ENCODE data around the gene MYO3B. TPM values are rescaled to one million over a fixed set of nuclear protein-coding genes. Genes with fewer than 3 reads are reported as not detected.

The MYO3B gene
- total RNA-seq, 1 donor from 2014 or later = 0.22 TPM

DNA sequence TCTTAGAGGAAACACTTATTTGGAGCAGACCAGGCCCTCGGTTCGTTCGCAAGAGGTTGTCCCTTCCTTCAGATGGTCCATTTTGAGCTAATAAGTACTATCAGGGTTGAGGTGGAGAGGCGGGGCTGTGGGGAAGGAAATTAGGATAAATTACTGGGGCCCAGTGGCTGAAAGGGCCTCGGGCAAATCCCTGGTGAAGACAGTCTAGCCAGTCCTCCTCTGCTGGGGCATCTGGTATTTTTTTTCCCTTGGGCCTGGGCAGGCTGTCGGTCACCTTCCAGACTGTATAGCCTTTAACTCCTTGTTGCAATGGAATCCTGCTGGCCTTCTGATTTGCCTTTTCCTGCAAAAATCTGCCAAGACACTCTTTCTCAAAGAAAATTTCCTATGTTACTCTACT, 1.7 kb upstream of the MYO3B start:
- DNase-seq = peak; percentile 67
- Mint-ChIP-seq H3K4me1 (ENCODE audit: low read depth, unreplicated experiment) (peaks cover 29% of the 10 kb centered on the region), H3K36me3 (ENCODE audit: unreplicated experiment) (peaks cover 5% of the 10 kb centered on the region), H3K27ac (ENCODE audit: unreplicated experiment) (peak overlapping the region; percentile 36), H3K4me3 (ENCODE audit: unreplicated experiment) (no peak overlapping the region), H3K27me3 (ENCODE audit: unreplicated experiment) (peaks cover 6% of the 10 kb centered on the region), H3K9me3 (ENCODE audit: unreplicated experiment) (peaks cover under 1% of the 10 kb centered on the region)
- TF ChIP-seq, protein P1, sequence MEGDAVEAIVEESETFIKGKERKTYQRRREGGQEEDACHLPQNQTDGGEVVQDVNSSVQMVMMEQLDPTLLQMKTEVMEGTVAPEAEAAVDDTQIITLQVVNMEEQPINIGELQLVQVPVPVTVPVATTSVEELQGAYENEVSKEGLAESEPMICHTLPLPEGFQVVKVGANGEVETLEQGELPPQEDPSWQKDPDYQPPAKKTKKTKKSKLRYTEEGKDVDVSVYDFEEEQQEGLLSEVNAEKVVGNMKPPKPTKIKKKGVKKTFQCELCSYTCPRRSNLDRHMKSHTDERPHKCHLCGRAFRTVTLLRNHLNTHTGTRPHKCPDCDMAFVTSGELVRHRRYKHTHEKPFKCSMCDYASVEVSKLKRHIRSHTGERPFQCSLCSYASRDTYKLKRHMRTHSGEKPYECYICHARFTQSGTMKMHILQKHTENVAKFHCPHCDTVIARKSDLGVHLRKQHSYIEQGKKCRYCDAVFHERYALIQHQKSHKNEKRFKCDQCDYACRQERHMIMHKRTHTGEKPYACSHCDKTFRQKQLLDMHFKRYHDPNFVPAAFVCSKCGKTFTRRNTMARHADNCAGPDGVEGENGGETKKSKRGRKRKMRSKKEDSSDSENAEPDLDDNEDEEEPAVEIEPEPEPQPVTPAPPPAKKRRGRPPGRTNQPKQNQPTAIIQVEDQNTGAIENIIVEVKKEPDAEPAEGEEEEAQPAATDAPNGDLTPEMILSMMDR (IDR thresholded peaks at IDR 0.05; ENCODE audit: partially characterized antibody, unreplicated experiment) = no peak

DNA sequence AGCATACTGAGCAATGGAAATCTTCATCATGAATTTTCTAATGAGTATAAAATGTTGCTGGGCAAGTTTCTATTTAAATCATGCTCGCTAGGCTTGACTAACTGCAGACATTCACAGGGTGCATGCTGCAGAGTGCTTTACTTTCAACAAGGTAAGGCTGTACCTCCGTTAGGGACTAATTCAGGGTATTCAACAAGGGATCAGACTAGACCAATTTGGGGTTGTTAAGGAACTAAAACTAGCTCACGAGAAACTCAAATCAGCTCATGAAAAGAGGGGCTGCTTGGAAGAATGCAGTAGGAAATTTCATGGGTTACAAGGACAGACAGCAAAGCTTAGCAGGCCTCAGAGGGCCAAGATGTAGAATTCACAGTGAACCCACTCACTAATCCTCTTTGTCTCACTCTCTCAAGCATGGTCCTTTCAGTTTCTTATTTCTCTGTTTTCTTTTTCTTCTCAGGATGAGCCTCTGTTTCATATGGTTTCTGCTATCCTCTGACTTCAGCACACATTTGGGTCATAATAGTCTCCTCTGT, 2.2 kb downstream of the MYO3B start:
- no peak overlapping the region for H3K4me3 Mint-ChIP-seq (ENCODE audit: unreplicated experiment)
- H3K36me3 Mint-ChIP-seq (ENCODE audit: unreplicated experiment) = no peaks in the 10 kb centered on the region
- TF ChIP-seq, protein P1 (IDR thresholded peaks at IDR 0.05; ENCODE audit: partially characterized antibody, unreplicated experiment) = no peak
- H3K9me3 Mint-ChIP-seq (ENCODE audit: unreplicated experiment) = peaks cover 3% of the 10 kb centered on the region
- DNase-seq = no peak
- peaks cover 5% of the 10 kb centered on the region for H3K27me3 Mint-ChIP-seq (ENCODE audit: unreplicated experiment)
- H3K4me1 Mint-ChIP-seq (ENCODE audit: low read depth, unreplicated experiment) = peaks cover 25% of the 10 kb centered on the region
- H3K27ac Mint-ChIP-seq (ENCODE audit: unreplicated experiment) = peak overlapping the region; percentile 45

DNA sequence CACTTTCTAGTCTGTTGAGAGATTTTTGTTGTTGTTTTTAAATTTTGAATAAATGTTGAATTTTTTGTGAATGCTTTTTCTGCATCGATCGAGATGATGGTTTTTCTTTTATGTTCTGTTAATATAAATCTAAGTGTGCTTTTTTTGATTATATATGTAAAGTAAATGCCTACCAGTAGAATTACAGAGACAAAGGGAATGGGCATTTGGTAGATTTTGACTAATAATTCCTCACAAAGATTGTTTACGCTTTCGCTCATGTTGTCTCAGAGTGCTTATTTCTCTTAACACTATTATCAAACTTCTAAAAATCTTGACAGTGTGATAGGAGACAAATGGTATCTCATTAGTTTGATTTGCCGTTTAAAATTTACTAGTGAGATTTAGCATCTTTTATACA, 3.7 kb downstream of the MYO3B start:
- Mint-ChIP-seq H3K27me3 (ENCODE audit: unreplicated experiment) (peaks cover 3% of the 10 kb centered on the region), H3K9me3 (ENCODE audit: unreplicated experiment) (peaks cover 3% of the 10 kb centered on the region), H3K4me3 (ENCODE audit: unreplicated experiment) (no peak overlapping the region), H3K36me3 (ENCODE audit: unreplicated experiment) (peaks cover 7% of the 10 kb centered on the region), H3K4me1 (ENCODE audit: low read depth, unreplicated experiment) (peaks cover 16% of the 10 kb centered on the region), H3K27ac (ENCODE audit: unreplicated experiment) (no peak overlapping the region)
- TF ChIP-seq, protein P1 (IDR thresholded peaks at IDR 0.05; ENCODE audit: partially characterized antibody, unreplicated experiment) = no peak
- no peak for DNase-seq

DNA sequence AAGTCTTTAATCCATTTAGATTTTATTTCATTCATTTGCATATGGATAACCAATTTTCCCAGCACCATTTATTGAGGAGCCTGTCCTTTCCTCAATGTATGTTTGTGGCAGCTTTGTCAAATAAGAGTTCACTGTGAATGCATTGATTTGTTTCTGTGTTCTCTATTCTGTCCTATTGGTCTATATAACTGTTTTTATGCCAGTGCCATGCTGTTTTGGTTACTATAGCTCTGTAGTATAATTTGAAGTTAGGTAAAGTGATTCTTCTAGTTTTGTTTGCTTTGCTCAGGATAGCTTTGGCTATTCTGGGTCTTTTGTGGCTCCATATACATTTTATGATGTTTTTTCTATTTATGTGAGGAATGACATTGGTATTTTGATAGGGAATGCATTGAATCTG, 7.4 kb downstream of the MYO3B start:
- Mint-ChIP-seq H3K36me3 (ENCODE audit: unreplicated experiment) (peaks cover 26% of the 10 kb centered on the region), H3K4me3 (ENCODE audit: unreplicated experiment) (no peak overlapping the region), H3K9me3 (ENCODE audit: unreplicated experiment) (peaks cover 3% of the 10 kb centered on the region), H3K27me3 (ENCODE audit: unreplicated experiment) (no peaks in the 10 kb centered on the region), H3K27ac (ENCODE audit: unreplicated experiment) (no peak overlapping the region), H3K4me1 (ENCODE audit: low read depth, unreplicated experiment) (no peaks in the 10 kb centered on the region)
- no peak for DNase-seq
- TF ChIP-seq, protein P1 (IDR thresholded peaks at IDR 0.05; ENCODE audit: partially characterized antibody, unreplicated experiment) = no peak

DNA sequence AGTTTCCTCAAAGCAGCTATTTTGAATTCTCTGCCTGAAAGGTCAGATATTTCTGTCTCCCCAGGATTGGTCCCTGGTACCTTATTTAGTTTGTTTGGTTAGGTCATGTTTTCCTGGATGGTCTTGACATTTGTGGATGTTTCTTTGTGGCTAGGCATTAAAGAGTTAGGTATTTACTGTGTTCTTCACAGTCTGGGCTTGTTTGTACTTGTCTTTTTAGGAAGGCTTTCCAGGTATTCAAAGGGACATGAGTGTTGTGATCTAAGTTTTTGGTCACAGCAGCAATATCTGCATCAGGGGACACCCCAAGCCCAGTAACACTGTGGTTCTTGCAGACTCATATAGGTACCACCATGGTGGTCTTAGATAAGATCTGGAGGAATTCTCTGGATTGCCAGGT, 11.8 kb downstream of the MYO3B start:
- H3K4me1 Mint-ChIP-seq (ENCODE audit: low read depth, unreplicated experiment) = no peaks in the 10 kb centered on the region
- no peak for DNase-seq
- peaks cover 26% of the 10 kb centered on the region for H3K36me3 Mint-ChIP-seq (ENCODE audit: unreplicated experiment)
- H3K9me3 Mint-ChIP-seq (ENCODE audit: unreplicated experiment) = no peaks in the 10 kb centered on the region
- H3K27ac Mint-ChIP-seq (ENCODE audit: unreplicated experiment) = no peak overlapping the region
- no peak overlapping the region for H3K4me3 Mint-ChIP-seq (ENCODE audit: unreplicated experiment)
- TF ChIP-seq, protein P1 (IDR thresholded peaks at IDR 0.05; ENCODE audit: partially characterized antibody, unreplicated experiment) = no peak
- H3K27me3 Mint-ChIP-seq (ENCODE audit: unreplicated experiment) = no peaks in the 10 kb centered on the region
